ENCODE measurements around the gene CNNM3.
"Not testable (repeated sequence)": the region's sequence is repeated elsewhere in the genome, so short reads cannot be mapped to it uniquely, and the experiment has no call there.

The CNNM3 gene

DNA sequence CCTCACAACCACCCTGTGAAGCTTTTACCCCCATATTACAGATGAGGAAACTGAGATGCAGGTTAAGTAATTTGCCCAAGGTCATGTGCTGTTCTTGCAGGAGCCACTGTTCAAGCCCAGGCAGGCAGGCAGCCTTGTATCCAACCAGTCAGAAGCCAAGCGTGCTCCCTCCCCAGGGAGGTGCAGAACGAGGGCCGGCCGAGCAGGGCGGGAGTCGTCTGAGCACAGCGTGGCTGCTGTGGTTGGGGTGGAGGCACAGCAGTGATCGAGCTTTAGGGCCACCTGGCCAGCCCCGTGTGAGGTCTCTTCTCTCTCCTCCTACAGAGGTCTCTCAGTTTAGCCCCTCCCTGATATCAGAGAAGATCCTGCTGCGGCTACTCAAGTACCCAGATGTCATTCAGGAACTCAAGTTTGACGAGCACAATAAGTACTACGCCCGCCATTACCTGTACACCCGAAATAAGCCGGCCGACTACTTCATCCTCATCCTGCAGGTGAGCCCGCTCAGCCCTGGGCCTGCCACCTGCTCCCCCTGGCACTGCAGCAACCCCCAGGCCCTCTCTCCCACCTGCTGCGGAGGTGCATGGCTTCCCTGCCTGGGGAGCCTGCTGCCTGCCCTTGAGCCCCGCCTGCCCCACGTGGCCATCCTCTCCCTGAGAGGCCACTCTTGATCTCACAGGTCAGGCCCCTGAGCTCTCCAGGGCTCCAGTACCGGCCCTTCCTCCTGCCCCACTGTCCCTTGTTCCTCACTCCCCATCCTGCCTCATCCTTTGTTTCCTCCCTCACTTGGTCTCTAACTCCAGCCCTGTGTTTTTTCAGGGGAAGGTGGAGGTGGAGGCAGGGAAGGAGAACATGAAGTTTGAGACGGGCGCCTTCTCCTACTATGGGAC lies 17.1 kb upstream of the CNNM3 start:
- DNase-seq, result no peak

DNA sequence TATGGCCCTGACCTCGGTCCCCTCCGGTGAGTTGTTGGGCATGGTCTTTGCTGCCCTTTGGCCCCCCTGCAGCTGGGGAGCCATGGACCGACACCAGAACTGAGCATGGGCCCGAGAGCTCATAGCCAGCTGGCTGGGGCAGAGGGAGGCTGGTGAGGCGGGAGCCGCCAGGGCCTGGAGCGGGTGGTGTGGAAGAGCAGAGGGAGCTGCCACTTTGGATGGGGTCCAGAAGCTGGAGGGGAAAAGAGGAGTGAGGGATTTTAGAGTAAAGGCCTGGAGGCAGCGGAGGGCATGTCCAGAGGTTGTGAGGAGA lies 16.5 kb upstream of the CNNM3 start:
- DNase-seq, result no peak

DNA sequence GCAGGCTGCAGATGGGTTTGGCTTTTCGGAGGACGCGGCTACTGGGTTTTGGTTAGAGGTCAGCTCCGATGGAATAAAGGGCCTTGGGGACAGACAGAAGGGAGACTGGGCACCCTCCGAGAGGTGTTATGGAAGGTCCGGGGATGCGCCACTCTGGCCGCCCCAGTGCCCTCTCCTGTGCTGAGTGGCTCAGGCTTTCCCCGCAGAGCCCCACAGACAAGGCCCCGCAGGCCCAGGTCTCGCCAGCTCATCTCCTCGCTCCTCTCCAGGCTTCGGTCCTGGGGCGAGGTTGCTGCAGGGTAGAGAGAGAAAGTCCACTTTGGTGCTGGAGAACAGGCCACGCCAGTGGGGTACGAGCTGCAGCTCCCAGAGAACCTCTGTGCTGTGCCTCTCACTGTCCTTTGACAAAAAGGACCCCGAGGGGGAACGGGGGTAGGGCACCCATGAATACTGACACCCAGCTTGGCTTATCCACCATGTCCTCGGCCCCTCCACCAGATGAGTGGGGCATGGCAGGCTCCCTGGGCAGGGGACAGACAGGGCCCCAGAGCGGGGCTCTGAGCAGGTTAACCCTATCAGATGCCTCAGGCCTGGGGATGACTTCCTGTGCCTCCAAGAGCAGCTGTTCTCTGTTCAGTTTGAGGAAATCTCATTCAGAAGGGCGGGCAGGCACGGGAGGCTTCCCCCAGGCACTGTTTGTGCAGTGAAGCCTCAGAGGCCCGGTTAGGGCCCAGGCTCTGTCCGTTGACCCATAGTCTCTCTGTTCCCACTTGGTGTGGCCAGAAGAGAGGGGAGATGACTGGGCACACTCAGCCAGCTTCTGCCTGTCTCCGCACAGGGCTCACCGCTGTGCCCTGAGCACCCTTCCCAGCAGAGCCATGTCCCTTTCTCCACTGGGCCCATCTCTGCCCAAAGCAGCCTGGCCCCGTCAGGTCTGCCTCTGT lies 15.7 kb upstream of the CNNM3 start:
- no peak for DNase-seq

GRCh38 chr2:96801005-96801785 lies 14.9 kb upstream of the CNNM3 start:
- DNase-seq, result peak in 39 of 51 donors; percentile 15 to 76 (median 45)

DNA sequence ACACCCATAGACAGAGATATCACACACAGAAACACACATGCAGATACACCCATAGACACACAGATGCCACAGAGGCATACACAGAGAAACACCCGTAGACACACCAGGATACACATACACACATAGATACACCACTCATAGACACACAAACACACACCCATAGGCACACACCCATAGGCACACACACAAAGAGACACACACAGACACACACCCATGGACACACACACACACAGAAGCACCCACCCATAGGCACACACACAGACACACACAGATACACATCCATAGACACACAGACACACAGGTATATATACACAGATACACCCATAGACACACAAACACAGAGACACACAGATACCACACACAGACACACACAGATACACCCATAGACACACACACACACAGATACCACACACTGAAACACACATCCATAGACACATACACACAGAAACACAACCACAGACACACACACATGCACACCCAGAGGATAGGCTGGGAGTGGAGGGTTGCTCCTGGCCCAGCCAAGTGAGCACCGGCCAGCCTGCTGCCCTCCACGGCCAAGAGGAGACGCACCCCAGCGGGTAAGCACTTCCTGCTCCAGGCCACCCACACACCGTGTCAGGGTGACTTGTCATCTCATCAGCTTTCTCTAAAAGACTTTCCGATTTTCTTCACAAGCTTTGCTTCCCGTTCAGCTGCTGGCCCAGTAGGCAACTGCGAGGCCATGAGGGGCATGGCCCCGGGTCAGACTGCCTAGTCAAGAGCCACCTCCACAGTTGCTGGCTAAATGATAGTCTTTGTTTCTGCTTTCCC lies 14.1 kb upstream of the CNNM3 start:
- no peak for DNase-seq

- DNase-seq, result no peak
These were observed 13.3 kb upstream of the CNNM3 start for GRCh38 chr2:96802721-96803120.

GRCh38 chr2:96804986-96805385 lies 11.1 kb upstream of the CNNM3 start:
- DNase-seq, result no peak

DNA sequence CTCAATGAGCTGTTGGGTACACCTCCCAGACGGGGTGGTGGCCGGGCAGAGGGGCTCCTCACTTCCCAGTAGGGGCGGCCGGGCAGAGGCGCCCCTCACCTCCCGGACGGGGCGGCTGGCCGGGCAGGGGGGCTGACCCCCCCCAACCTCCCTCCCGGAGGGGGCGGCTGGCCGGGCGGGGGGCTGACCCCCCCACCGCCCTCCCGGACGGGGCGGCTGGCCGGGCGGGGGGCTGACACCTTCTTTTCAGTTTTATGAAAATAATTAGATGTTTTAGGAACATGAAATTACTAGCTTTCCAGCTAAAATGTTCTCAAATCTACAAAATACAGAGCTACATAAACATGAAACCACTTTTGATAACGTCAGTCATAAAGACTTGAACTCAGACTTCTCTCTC lies 10.1 kb upstream of the CNNM3 start:
- not testable (repeated sequence) for DNase-seq

DNA sequence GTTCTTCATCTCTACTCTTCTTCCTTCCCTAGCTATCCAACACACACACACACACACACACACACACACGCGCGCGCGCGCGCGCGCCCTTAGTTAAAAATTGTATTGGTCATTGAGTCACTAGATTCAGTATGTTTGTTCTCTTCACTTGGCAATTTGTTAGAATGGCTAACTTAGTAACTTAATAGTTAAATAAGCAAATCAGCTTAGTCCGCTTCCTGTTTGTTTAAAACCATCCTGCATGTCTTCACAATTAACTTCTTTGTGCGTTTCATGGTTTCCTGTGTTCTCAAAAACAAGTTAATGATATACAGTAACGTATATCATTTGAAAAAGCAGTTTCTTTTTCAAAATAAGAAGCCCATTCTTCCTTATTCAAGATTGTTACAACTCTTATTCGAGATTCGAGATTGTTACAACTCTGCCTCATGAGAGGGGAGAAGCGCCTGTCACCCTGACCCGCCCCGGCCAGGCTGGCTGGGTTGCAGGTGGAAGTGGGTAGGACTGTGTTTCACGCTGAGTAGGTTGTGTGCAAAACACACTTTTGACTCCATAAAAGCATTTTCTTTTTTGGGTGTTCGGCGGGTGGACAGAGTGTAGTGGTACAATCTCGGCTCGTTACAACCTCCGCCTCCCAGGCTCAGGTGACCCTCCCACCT lies 9.5 kb upstream of the CNNM3 start:
- no peak for DNase-seq

- DNase-seq, result no peak
These were observed 9.0 kb upstream of the CNNM3 start for GRCh38 chr2:96807127-96807471.

GRCh38 chr2:96808176-96808837 lies 7.8 kb upstream of the CNNM3 start:
- no peak for DNase-seq

DNA sequence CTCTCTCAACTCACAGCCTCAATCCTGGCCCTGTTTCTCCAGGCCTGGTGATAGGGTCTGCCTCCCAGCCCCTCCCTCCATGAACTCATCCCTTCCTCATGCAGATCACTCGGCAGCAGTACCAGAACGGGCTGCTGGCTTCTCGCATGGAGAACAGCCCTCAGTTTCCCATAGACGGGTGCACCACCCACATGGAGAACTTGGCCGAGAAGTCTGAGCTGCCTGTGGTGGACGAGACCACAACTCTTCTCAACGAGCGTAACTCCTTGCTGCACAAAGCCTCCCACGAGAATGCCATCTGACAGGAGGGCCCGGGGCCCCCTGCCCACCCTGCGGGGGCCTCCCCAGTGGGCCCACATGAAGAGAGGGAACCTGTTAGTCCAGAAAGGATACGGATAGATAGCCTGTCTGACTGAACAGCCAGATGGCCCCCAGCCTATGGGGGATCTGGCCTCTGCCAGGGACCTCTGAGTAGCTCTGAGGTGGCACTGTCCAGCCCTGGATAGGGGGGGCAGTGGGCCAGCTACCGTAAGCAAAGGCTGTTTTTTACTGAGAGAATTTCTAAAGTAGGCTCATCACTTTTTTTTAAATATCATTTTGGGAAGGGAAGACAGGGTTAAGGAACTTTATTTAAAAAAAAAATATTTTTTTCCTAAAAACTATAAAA lies 6.7 kb upstream of the CNNM3 start:
- no peak for DNase-seq

GRCh38 chr2:96809951-96810782 lies 5.9 kb upstream of the CNNM3 start:
- DNase-seq, result peak in 1 of 51 donors; percentile 12

DNA sequence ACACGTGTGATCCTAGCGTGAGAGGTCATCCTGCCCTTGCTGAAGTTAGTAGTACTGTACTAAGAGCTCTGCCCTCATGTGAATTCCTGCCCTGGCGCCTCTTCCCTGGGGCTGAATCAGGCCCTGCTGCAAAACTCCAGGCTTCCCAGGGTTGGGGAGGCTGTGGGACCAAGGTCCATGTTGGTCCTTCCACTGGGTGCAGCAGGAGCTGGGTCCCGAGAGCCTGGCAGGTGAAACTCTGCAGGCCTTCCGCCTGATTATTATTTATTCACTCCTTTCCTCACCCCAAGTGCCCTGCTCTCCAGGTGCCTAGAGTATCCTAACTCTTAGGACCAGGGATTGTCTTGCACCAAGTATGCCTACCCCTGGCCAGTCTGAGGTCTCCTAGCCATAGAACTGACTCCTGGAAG lies 5.3 kb upstream of the CNNM3 start:
- DNase-seq, result no peak

DNA sequence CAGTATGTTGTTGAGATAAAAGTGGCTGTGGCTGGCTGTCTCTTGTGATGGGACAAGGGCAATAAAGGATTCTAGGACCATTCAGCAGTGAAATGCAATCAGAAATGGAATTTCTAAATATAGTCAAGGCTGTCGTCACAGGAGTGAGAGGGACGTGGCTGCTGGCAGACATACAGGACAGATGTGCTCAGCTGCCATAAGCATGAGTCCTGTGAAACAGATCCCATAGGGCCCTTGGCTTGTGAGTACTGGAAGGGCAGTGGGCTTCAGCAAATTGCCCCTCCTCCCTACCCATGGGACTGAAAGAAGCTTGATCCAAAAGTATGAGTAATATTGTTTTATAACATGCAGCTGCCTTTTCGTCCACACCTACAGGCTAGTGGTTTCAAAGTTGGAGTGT lies 4.2 kb upstream of the CNNM3 start:
- DNase-seq, result no peak

- no peak for DNase-seq
These were observed 2.4 kb upstream of the CNNM3 start for GRCh38 chr2:96813656-96814055.

- DNase-seq, result peak in 5 of 51 donors; percentile 22 to 85 (median 56)
These were observed 542 bp upstream of the CNNM3 start for GRCh38 chr2:96815326-96816126.
